Breast epithelium (tissue), 4 donors: ENCODE results near the gene TMEM26. TPM values are rescaled to one million over a fixed set of nuclear protein-coding genes. Genes with fewer than 3 reads are reported as not detected.

Experiments
- DNase-seq, 2 donors: peaks; one replicate each; pipeline ENCODE4 v3.0.0-alpha.2; 2019; ENCODE audit warnings: low spot score in 2 of 2
- H3K27ac ChIP-seq, 2 donors: fragments of 200-600 bp; sonication (generic) in 1 of 2; one replicate each; pipeline ENCODE4 v1.5.1; 2016 to 2019; ENCODE audit warnings: mild to moderate bottlenecking in 1 of 2
- H3K27me3 ChIP-seq, 2 donors: fragments of 200-600 bp; sonication (generic) in 1 of 2; one replicate each; pipeline versions ENCODE4 v1.5.1 to v1.6.0; 2017 to 2019; ENCODE audit warnings: control low read depth in 1 of 2, mild to moderate bottlenecking in 1 of 2
- H3K36me3 ChIP-seq: fragments of 200-600 bp; one replicate; pipeline ENCODE4 v1.5.1; 2019
- H3K4me1 ChIP-seq, 2 donors: fragments of 200-600 bp; sonication (generic); one replicate each; pipeline ENCODE4 v1.5.1; 2016 to 2019; ENCODE audit warnings: control low read depth in 1 of 2
- H3K4me3 ChIP-seq, 3 donors: fragments of 200-600 bp; sonication (generic); 1 replicate in 2 of 3; 2 replicates in 1 of 3; pipeline ENCODE4 v1.5.1; 2016 to 2019; ENCODE audit warnings: mild to moderate bottlenecking in 3 of 3, moderate library complexity in 2 of 3
- H3K9me3 ChIP-seq, 2 donors: fragments of 200-600 bp; sonication (generic) in 1 of 2; one replicate each; pipeline ENCODE4 v1.5.1; 2016 to 2019; ENCODE audit warnings: control low read depth in 1 of 2
- CTCF ChIP-seq, 3 donors: fragments of 450-650 bp; IDR thresholded peaks; one replicate each; pipeline ENCODE4 v1.5.1; 2016 to 2017; ENCODE audit warnings: antibody characterized with exemption in 3 of 3, mild to moderate bottlenecking in 3 of 3, moderate library complexity in 3 of 3
- POLR2A ChIP-seq: fragments of 450-650 bp; IDR thresholded peaks from one replicate; pipeline ENCODE4 v1.6.1; 2016; ENCODE audit warnings: antibody characterized with exemption, mild to moderate bottlenecking, moderate library complexity
- POLR2AphosphoS5 ChIP-seq, 3 donors: sonication (generic); formaldehyde crosslinking; IDR thresholded peaks; one replicate each; pipeline ENCODE4 v1.6.1; 2017; ENCODE audit warnings: antibody characterized with exemption in 3 of 3
- intact Hi-C: fragments of 100-400 bp; cut with DNase I; formaldehyde crosslinking; loops from one replicate; pipeline ENCODE4 v1.15.1; 2023; ENCODE audit warnings: low total_unique reads
- total RNA-seq, 3 donors: library from RNA; depleted of rRNA; stranded (reverse); fragments of >200 nt; gene quantifications; one replicate each; pipeline ENCODE4 v1.1.0, GENCODE V29; 2016

Gene TMEM26
- total RNA-seq, 3 donors from 2014 or later, result 17.4 to 19.0 TPM; not detected in 1

- TF ChIP-seq POLR2A, result no peak
- TF ChIP-seq CTCF (IDR thresholded peaks at IDR 0.05), result no peak
- TF ChIP-seq POLR2AphosphoS5 (IDR thresholded peaks at IDR 0.05), result no peak
- no peak overlapping the region for H3K4me3 ChIP-seq
- H3K4me1 ChIP-seq, result no peaks in the 10 kb centered on the region
- intact Hi-C loops, result loop anchor here (10.0 kb wide), 1 partner anchor 749 kb away; no protein-coding TSS in a partner anchor
- H3K36me3 ChIP-seq, result no peaks in the 10 kb centered on the region
- no peak overlapping the region for H3K27ac ChIP-seq
- H3K27me3 ChIP-seq, result no peaks in the 10 kb centered on the region
- no peaks in the 10 kb centered on the region for H3K9me3 ChIP-seq
- DNase-seq, result no peak
Observed at GRCh38 chr10:61465901-61466632, 12.9 kb upstream of the TMEM26 start.

- TF ChIP-seq POLR2AphosphoS5 (IDR thresholded peaks at IDR 0.05) (no peak), CTCF (IDR thresholded peaks at IDR 0.05) (no peak), POLR2A (no peak)
- intact Hi-C loops, result loop anchor here (10.0 kb wide), 1 partner anchor 750 kb away; no protein-coding TSS in a partner anchor
- no peaks in the 10 kb centered on the region for H3K4me1 ChIP-seq
- H3K27me3 ChIP-seq, result no peaks in the 10 kb centered on the region
- DNase-seq, result no peak
- H3K27ac ChIP-seq, result no peak overlapping the region
- no peaks in the 10 kb centered on the region for H3K36me3 ChIP-seq
- no peak overlapping the region for H3K4me3 ChIP-seq
- no peaks in the 10 kb centered on the region for H3K9me3 ChIP-seq
Observed at GRCh38 chr10:61465171-61465496, 12.0 kb upstream of the TMEM26 start.

- no peaks in the 10 kb centered on the region for H3K36me3 ChIP-seq
- DNase-seq, result no peak
- H3K4me1 ChIP-seq, result no peaks in the 10 kb centered on the region
- H3K27ac ChIP-seq, result no peak overlapping the region
- H3K9me3 ChIP-seq, result no peaks in the 10 kb centered on the region
- intact Hi-C loops, result loop anchor here (10.0 kb wide), 1 partner anchor 750 kb away; no protein-coding TSS in a partner anchor
- no peaks in the 10 kb centered on the region for H3K27me3 ChIP-seq
- TF ChIP-seq CTCF (IDR thresholded peaks at IDR 0.05) (no peak), POLR2A (no peak), POLR2AphosphoS5 (IDR thresholded peaks at IDR 0.05) (no peak)
- H3K4me3 ChIP-seq, result no peak overlapping the region
Observed at GRCh38 chr10:61464461-61465170, 11.4 kb upstream of the TMEM26 start.

GRCh38 chr10:61463035-61463909 lies 10.1 kb upstream of the TMEM26 start:
- H3K4me3 ChIP-seq, result peak overlapping the region in 1 of 3 donors; percentile 5
- DNase-seq, result no peak
- intact Hi-C loops, result loop anchor here (10.0 kb wide), 1 partner anchor 752 kb away; no protein-coding TSS in a partner anchor
- no peaks in the 10 kb centered on the region for H3K4me1 ChIP-seq
- peak overlapping the region; percentile 8 to 15 for H3K27ac ChIP-seq
- no peaks in the 10 kb centered on the region for H3K9me3 ChIP-seq
- TF ChIP-seq CTCF (IDR thresholded peaks at IDR 0.05), result no peak
- TF ChIP-seq POLR2A, result no peak
- TF ChIP-seq POLR2AphosphoS5 (IDR thresholded peaks at IDR 0.05), result no peak
- no peaks in the 10 kb centered on the region for H3K27me3 ChIP-seq
- H3K36me3 ChIP-seq, result no peaks in the 10 kb centered on the region
